ENCODE data around the gene WFDC9.
"Not testable (repeated sequence)": the region's sequence is repeated elsewhere in the genome, so short reads cannot be mapped to it uniquely, and the experiment has no call there.

Gene WFDC9

DNA sequence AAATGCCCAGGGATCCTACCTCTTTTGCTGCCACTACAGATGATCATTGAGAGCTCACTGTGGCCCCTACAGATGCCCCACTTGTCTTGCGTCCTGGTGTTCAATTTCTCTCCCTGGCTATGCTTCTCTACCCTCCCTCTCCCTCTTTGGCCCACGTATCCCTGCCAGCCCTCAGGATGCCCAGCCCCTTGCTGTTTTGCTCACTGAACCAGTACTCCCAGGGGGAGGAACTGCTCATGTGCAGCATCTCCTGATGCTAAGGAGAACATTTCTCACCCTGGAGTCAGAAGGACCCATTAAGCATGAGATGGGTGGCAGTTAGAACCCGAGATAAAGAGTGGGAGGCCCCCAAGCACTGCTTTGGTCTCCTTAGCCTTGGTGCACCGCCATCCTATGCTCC, at the start of gene WFDC9:
WFDC9 (minus strand) TSS at position 101 of the 400 bp plus-strand sequence. CDS start 21,103 bp downstream, outside the sequence.
- Histone ChIP-seq H3K9me3 (ENCODE audit: control insufficient read depth in 1 of 2, low read length in 2 of 2) (no peaks in the 10 kb centered on the region), H3K27me3 (ENCODE audit: low read depth, low read length) (no peaks in the 10 kb centered on the region), H3K27ac (ENCODE audit: low read length) (no peak within 1 kb of the TSS), H3K4me3 (ENCODE audit: low read depth in 1 of 2, low read length in 2 of 2) (no peak within 1 kb of the TSS), H3K4me1 (ENCODE audit: control insufficient read depth in 1 of 2, insufficient read depth in 2 of 2, low read length in 2 of 2) (no peaks in the 10 kb centered on the region), H3K36me3 (ENCODE audit: control insufficient read depth in 1 of 2, insufficient read depth in 2 of 2, low read length in 2 of 2) (no peaks in the 10 kb centered on the region)

DNA sequence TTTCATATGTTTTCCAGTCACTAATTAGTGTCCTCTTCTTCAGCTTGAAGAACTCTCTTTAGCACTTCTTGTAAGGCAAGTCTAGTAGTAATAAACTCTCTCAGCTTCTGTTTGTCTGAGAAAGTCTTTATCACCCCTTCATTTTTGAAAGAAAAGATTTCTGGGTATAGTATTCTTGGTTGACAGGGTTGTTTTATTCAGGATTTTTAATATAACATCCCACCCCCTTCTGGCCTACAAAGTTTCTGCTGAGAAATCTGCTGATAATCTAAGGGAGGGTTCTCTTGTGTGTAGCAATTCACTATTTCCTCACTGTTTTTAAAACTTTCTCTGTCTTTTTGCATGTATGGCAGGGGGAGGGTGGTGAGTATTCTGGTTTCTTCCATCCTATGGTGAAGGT, 48.6 kb upstream of the WFDC9 start:
- no peaks in the 10 kb centered on the region for H3K27me3 ChIP-seq (ENCODE audit: low read depth, low read length)
- no peaks in the 10 kb centered on the region for H3K36me3 ChIP-seq (ENCODE audit: control insufficient read depth in 1 of 2, insufficient read depth in 2 of 2, low read length in 2 of 2)
- H3K27ac ChIP-seq (ENCODE audit: low read length), result no peak overlapping the region
- H3K4me3 ChIP-seq (ENCODE audit: low read depth in 1 of 2, low read length in 2 of 2), result no peak overlapping the region
- H3K4me1 ChIP-seq (ENCODE audit: control insufficient read depth in 1 of 2, insufficient read depth in 2 of 2, low read length in 2 of 2), result no peaks in the 10 kb centered on the region
- peaks cover 21 to 35% of the 10 kb centered on the region in 2 donors for H3K9me3 ChIP-seq (ENCODE audit: control insufficient read depth in 1 of 2, low read length in 2 of 2)

GRCh38 chr20:45672765-45673164, 41.7 kb upstream of the WFDC9 start:
- H3K4me3 ChIP-seq (ENCODE audit: low read depth in 1 of 2, low read length in 2 of 2), result no peak overlapping the region
- no peak overlapping the region for H3K27ac ChIP-seq (ENCODE audit: low read length)
- H3K36me3 ChIP-seq (ENCODE audit: control insufficient read depth in 1 of 2, insufficient read depth in 2 of 2, low read length in 2 of 2), result no peaks in the 10 kb centered on the region
- peaks cover 0 to 11% of the 10 kb centered on the region in 2 donors for H3K9me3 ChIP-seq (ENCODE audit: control insufficient read depth in 1 of 2, low read length in 2 of 2)
- H3K27me3 ChIP-seq (ENCODE audit: low read depth, low read length), result no peaks in the 10 kb centered on the region
- no peaks in the 10 kb centered on the region for H3K4me1 ChIP-seq (ENCODE audit: control insufficient read depth in 1 of 2, insufficient read depth in 2 of 2, low read length in 2 of 2)

DNA sequence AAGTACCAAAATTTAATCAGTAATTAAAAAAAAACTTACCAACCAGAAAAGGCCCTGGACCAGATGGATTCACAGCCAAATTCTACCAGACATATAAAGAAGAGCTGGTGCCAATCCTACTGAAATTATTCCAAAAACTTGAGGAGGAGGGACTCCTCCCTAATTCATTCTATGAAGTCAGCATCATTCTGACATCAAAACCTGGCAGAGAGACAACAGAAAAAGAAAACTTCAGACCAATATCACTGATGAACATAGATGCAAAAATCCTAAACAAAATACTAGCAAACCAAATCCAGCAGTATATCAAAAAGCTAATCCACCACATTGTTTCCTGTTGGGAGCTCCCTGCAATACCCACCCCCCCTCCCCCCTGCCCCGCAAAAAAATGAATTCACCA, 39.1 kb upstream of the WFDC9 start, which contains the start of gene WFDC11:
WFDC11 (minus strand) TSS at position 101 of the 400 bp plus-strand sequence. CDS start 19,639 bp downstream, outside the sequence.
- Histone ChIP-seq H3K36me3 (ENCODE audit: control insufficient read depth in 1 of 2, insufficient read depth in 2 of 2, low read length in 2 of 2) (no peaks in the 10 kb centered on the region), H3K4me3 (ENCODE audit: low read depth in 1 of 2, low read length in 2 of 2) (no peak within 1 kb of the TSS), H3K4me1 (ENCODE audit: control insufficient read depth in 1 of 2, insufficient read depth in 2 of 2, low read length in 2 of 2) (no peaks in the 10 kb centered on the region), H3K9me3 (ENCODE audit: control insufficient read depth in 1 of 2, low read length in 2 of 2) (no peaks in the 10 kb centered on the region), H3K27ac (ENCODE audit: low read length) (no peak within 1 kb of the TSS), H3K27me3 (ENCODE audit: low read depth, low read length) (no peaks in the 10 kb centered on the region)

DNA sequence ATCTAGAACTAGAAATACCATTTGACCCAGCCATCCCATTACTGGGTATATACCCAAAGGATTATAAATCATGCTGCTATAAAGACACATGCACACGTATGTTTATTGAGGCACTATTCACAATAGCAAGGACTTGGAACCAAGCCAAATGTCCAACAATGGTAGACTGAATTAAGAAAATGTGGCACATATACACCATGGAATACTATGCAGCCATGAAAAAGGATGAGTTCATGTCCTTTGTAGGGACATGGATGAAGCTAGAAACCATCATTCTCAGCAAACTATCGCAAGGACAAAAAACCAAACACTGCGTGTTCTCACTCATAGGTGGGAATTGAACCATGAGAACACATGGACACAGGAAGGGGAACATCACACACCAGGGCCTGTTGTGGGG, 26.0 kb upstream of the WFDC9 start:
- H3K4me1 ChIP-seq (ENCODE audit: control insufficient read depth in 1 of 2, insufficient read depth in 2 of 2, low read length in 2 of 2); H3K36me3 ChIP-seq (ENCODE audit: control insufficient read depth in 1 of 2, insufficient read depth in 2 of 2, low read length in 2 of 2); H3K9me3 ChIP-seq (ENCODE audit: control insufficient read depth in 1 of 2, low read length in 2 of 2); H3K4me3 ChIP-seq (ENCODE audit: low read depth in 1 of 2, low read length in 2 of 2); H3K27me3 ChIP-seq (ENCODE audit: low read depth, low read length); H3K27ac ChIP-seq (ENCODE audit: low read length): not testable (repeated sequence)

DNA sequence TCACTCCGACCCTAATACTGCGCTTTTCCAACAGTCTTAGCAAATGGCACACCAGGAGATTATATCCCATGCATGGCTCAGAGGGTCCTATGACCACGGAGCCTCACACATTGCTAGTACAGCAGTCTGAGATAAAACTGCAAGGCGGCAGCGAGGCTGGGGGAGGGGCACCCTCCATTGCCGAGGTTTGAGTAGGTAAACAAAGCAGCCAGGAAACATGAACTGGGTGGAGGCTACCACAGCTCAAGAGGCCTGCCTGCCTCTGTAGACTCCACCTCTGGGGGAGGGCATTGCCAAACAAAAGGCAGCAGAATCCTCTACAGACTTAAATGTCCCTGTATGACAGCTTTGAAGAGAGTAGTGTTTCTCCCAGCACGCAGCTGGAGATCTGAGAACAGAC, 20.6 kb upstream of the WFDC9 start:
- H3K27me3 ChIP-seq (ENCODE audit: low read depth, low read length); H3K36me3 ChIP-seq (ENCODE audit: control insufficient read depth in 1 of 2, insufficient read depth in 2 of 2, low read length in 2 of 2); H3K4me3 ChIP-seq (ENCODE audit: low read depth in 1 of 2, low read length in 2 of 2); H3K27ac ChIP-seq (ENCODE audit: low read length); H3K4me1 ChIP-seq (ENCODE audit: control insufficient read depth in 1 of 2, insufficient read depth in 2 of 2, low read length in 2 of 2); H3K9me3 ChIP-seq (ENCODE audit: control insufficient read depth in 1 of 2, low read length in 2 of 2): not testable (repeated sequence)

DNA sequence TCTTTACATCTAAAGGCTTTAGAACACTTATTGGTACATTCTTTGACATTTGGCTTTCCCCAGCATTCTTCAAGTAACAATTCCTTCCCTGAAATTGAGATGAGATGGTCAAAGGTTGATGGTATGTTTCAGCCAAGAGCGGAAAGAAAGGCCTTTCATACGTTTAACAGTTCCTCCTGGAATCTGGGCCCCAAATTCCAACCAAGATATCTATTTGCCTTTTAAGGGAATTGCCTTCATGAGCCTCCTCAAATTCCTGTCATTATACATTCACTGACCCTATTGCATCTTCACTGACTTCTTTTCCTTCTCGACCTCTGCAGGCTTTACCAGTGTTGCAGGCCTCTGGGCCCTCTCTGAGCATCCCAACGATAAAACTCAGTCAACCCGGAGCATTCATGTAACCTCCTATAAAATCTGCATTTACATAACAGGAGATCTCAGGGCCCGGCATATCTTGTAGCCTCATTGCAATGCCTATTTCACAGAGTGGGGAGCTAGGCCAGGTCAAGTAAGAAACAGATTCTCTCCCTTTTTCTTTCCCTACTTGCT, 18.3 kb upstream of the WFDC9 start:
- no peaks in the 10 kb centered on the region for H3K36me3 ChIP-seq (ENCODE audit: control insufficient read depth in 1 of 2, insufficient read depth in 2 of 2, low read length in 2 of 2)
- no peak overlapping the region for H3K27ac ChIP-seq (ENCODE audit: low read length)
- H3K4me3 ChIP-seq (ENCODE audit: low read depth in 1 of 2, low read length in 2 of 2), result no peak overlapping the region
- H3K27me3 ChIP-seq (ENCODE audit: low read depth, low read length), result no peaks in the 10 kb centered on the region
- H3K9me3 ChIP-seq (ENCODE audit: control insufficient read depth in 1 of 2, low read length in 2 of 2), result peaks cover 0 to 6% of the 10 kb centered on the region in 2 donors
- no peaks in the 10 kb centered on the region for H3K4me1 ChIP-seq (ENCODE audit: control insufficient read depth in 1 of 2, insufficient read depth in 2 of 2, low read length in 2 of 2)

DNA sequence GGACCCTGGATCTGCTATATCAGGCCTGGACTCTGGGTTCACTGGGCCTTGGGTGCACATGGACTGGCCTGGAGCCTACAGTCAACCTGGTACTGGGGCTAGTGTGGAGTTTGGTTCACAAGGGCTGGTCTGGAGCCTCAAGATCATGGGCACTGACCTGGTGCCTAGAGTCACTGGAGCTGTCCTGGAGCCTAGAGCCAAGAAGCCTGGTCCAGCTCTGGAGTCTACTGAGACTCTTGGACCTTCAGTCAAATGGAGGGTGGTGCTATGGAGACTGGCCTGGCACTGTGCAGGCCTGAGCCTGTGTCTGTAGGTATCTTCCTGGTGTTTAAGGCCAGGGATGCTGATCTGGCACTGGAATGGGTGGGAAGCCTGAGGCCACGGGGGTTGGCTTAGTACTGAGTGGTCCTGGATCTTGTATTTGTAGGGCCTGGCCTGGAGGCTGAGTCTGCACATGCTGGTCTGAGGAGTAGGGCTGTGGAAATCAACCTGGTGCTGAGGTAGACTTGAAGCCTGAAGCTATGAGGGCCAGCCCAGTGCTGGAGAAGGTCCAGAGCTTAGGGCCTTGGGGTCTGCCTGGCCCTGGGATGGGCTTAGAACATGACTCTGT, 16.5 kb upstream of the WFDC9 start:
- Histone ChIP-seq H3K9me3 (ENCODE audit: control insufficient read depth in 1 of 2, low read length in 2 of 2) (peaks cover 0 to 6% of the 10 kb centered on the region in 2 donors), H3K27ac (ENCODE audit: low read length) (no peak overlapping the region), H3K36me3 (ENCODE audit: control insufficient read depth in 1 of 2, insufficient read depth in 2 of 2, low read length in 2 of 2) (no peaks in the 10 kb centered on the region), H3K27me3 (ENCODE audit: low read depth, low read length) (no peaks in the 10 kb centered on the region), H3K4me3 (ENCODE audit: low read depth in 1 of 2, low read length in 2 of 2) (no peak overlapping the region), H3K4me1 (ENCODE audit: control insufficient read depth in 1 of 2, insufficient read depth in 2 of 2, low read length in 2 of 2) (no peaks in the 10 kb centered on the region)

GRCh38 chr20:45646875-45647274, 15.8 kb upstream of the WFDC9 start:
- Histone ChIP-seq H3K27ac (ENCODE audit: low read length) (no peak overlapping the region), H3K9me3 (ENCODE audit: control insufficient read depth in 1 of 2, low read length in 2 of 2) (peaks cover 0 to 6% of the 10 kb centered on the region in 2 donors), H3K4me3 (ENCODE audit: low read depth in 1 of 2, low read length in 2 of 2) (no peak overlapping the region), H3K27me3 (ENCODE audit: low read depth, low read length) (no peaks in the 10 kb centered on the region), H3K4me1 (ENCODE audit: control insufficient read depth in 1 of 2, insufficient read depth in 2 of 2, low read length in 2 of 2) (no peaks in the 10 kb centered on the region), H3K36me3 (ENCODE audit: control insufficient read depth in 1 of 2, insufficient read depth in 2 of 2, low read length in 2 of 2) (no peaks in the 10 kb centered on the region)

- H3K9me3 ChIP-seq (ENCODE audit: control insufficient read depth in 1 of 2, low read length in 2 of 2); H3K27ac ChIP-seq (ENCODE audit: low read length); H3K36me3 ChIP-seq (ENCODE audit: control insufficient read depth in 1 of 2, insufficient read depth in 2 of 2, low read length in 2 of 2); H3K4me3 ChIP-seq (ENCODE audit: low read depth in 1 of 2, low read length in 2 of 2); H3K4me1 ChIP-seq (ENCODE audit: control insufficient read depth in 1 of 2, insufficient read depth in 2 of 2, low read length in 2 of 2); H3K27me3 ChIP-seq (ENCODE audit: low read depth, low read length): not testable (repeated sequence)
These were observed 14.8 kb upstream of the WFDC9 start for GRCh38 chr20:45645869-45646268.

DNA sequence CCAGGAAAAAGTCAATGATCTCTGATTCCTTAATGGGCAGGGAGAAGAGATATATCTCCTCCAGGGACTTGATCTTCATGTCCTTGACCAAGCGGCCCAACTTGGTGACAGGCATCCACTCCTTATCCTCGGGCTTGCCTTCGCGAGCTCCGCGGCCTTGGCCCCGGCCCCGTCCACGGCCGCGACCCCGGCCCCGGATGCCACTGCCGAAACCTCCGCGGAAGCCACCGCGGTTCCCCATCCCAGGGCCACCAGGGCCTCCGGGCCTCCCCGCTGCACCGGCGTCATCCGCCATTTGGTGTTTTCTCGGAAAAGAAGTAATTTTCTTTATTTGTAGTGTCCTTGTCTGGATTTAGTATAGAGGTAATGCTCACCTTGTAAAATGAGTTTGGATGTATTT, 10.0 kb upstream of the WFDC9 start:
- not testable (repeated sequence) for H3K9me3 ChIP-seq (ENCODE audit: control insufficient read depth in 1 of 2, low read length in 2 of 2); H3K27ac ChIP-seq (ENCODE audit: low read length); H3K4me1 ChIP-seq (ENCODE audit: control insufficient read depth in 1 of 2, insufficient read depth in 2 of 2, low read length in 2 of 2); H3K36me3 ChIP-seq (ENCODE audit: control insufficient read depth in 1 of 2, insufficient read depth in 2 of 2, low read length in 2 of 2); H3K27me3 ChIP-seq (ENCODE audit: low read depth, low read length); H3K4me3 ChIP-seq (ENCODE audit: low read depth in 1 of 2, low read length in 2 of 2)

DNA sequence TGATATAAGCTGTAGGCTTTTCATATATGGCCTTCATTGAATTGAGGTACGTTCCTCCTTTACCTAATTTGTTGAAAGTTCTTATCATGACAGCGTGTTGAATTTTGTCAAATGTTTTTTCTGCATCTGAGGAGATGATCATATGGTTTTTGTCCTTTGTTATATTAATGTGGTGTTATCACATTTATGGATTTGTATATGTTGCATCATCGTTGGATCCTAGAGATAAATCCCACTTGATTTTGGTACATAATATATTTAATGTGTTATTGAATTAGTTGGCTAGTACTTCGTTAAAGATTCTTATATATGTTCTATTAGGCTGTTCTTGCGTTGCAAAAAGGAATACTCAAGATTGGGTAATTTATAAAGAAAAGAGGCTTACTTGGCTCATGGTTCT, 8.6 kb upstream of the WFDC9 start:
- Histone ChIP-seq H3K36me3 (ENCODE audit: control insufficient read depth in 1 of 2, insufficient read depth in 2 of 2, low read length in 2 of 2) (no peaks in the 10 kb centered on the region), H3K9me3 (ENCODE audit: control insufficient read depth in 1 of 2, low read length in 2 of 2) (no peaks in the 10 kb centered on the region), H3K27me3 (ENCODE audit: low read depth, low read length) (no peaks in the 10 kb centered on the region), H3K4me1 (ENCODE audit: control insufficient read depth in 1 of 2, insufficient read depth in 2 of 2, low read length in 2 of 2) (no peaks in the 10 kb centered on the region), H3K27ac (ENCODE audit: low read length) (no peak overlapping the region), H3K4me3 (ENCODE audit: low read depth in 1 of 2, low read length in 2 of 2) (no peak overlapping the region)

All from muscle layer of duodenum (tissue), 2 donors.